Naive thymus-derived CD4-positive, alpha-beta T cell (primary cell): ENCODE measurements around the gene UBN1. TPM values are rescaled to one million over a fixed set of nuclear protein-coding genes. Genes with fewer than 3 reads are reported as not detected.
A peak's percentile ranks its signal among the peaks of the same experiment; 100 is the strongest.

Experiments
- ATAC-seq: fragments of 150-1000 bp; cut with Tn5 transposase; 2 replicates; pipeline ENCODE4 v1.10.0; 2021; ENCODE audit warnings: mild to moderate bottlenecking, moderate library complexity
- CTCF ChIA-PET: fragments of 350-600 bp; sonication (Branson Sonifier 250); formaldehyde crosslinking; loops from one replicate; lab custom pipeline; 2021; ENCODE audit warnings: antibody characterized with exemption; lab: Charles Lee
- POLR2A ChIA-PET: fragments of 350-600 bp; sonication (Branson Sonifier 250); formaldehyde crosslinking; loops from one replicate; lab custom pipeline; 2021; ENCODE audit warnings: antibody characterized with exemption, inconsistent platforms; lab: Charles Lee
- DNase-seq, 9 donors: peaks; one replicate each; pipeline versions ENCODE4 v3.0.0 to v3.0.0-alpha.2; 2020 to 2022; ENCODE audit warnings: mixed read lengths in 1 of 9
- H3K27ac ChIP-seq: one replicate; pipeline ENCODE4 v1.7.0; 2013; ENCODE audit warnings: mild to moderate bottlenecking, low read depth, low read length, moderate library complexity
- H3K27me3 ChIP-seq, 2 donors: one replicate each; pipeline ENCODE4 v1.7.0; 2013; ENCODE audit warnings: low read length in 2 of 2, mild to moderate bottlenecking in 2 of 2, moderate library complexity in 2 of 2; ENCODE audit not compliant: control insufficient read depth in 2 of 2, insufficient read depth in 2 of 2
- H3K36me3 ChIP-seq, 3 experiments: 1 replicate in 2 of 3; 2 replicates in 1 of 3; pipeline ENCODE4 v1.7.0; 2013; ENCODE audit warnings: low read length in 3 of 3, mild to moderate bottlenecking in 3 of 3, moderate library complexity in 1 of 3; ENCODE audit not compliant: insufficient read depth in 3 of 3, control insufficient read depth in 2 of 3
- H3K4me1 ChIP-seq, 2 donors: one replicate each; pipeline ENCODE4 v1.7.0; 2013; ENCODE audit warnings: low read length in 2 of 2, mild to moderate bottlenecking in 2 of 2, moderate library complexity in 1 of 2; ENCODE audit not compliant: control insufficient read depth in 2 of 2, insufficient read depth in 2 of 2
- H3K4me3 ChIP-seq: 2 replicates; pipeline ENCODE4 v1.7.0; 2013; ENCODE audit warnings: mild to moderate bottlenecking, low read length
- H3K9me3 ChIP-seq, 3 experiments: 1 replicate in 2 of 3; 2 replicates in 1 of 3; pipeline ENCODE4 v1.7.0; 2013; ENCODE audit warnings: low read length in 3 of 3; ENCODE audit not compliant: control insufficient read depth in 2 of 3
- H3K27ac Mint-ChIP-seq, 9 donors: one replicate each; pipeline ENCODE4 v1.8.0; 2020 to 2022; ENCODE audit warnings: mixed read lengths in 9 of 9, mild to moderate bottlenecking in 8 of 9, moderate library complexity in 5 of 9, inconsistent platforms in 2 of 9
- H3K27me3 Mint-ChIP-seq, 5 donors: one replicate each; pipeline ENCODE4 v1.8.0; 2021 to 2022; ENCODE audit warnings: mixed read lengths in 5 of 5, mild to moderate bottlenecking in 1 of 5
- H3K36me3 Mint-ChIP-seq, 5 donors: one replicate each; pipeline ENCODE4 v1.8.0; 2020 to 2022; ENCODE audit warnings: mixed read lengths in 5 of 5, mild to moderate bottlenecking in 3 of 5, inconsistent platforms in 1 of 5
- H3K4me1 Mint-ChIP-seq, 7 donors: one replicate each; pipeline ENCODE4 v1.8.0; 2020 to 2022; ENCODE audit warnings: mixed read lengths in 7 of 7, mild to moderate bottlenecking in 3 of 7, inconsistent platforms in 1 of 7
- H3K4me3 Mint-ChIP-seq, 10 donors: one replicate each; pipeline ENCODE4 v1.8.0; 2020 to 2022; ENCODE audit warnings: mild to moderate bottlenecking in 10 of 10, mixed read lengths in 10 of 10, moderate library complexity in 6 of 10, inconsistent platforms in 2 of 10
- H3K9me3 Mint-ChIP-seq, 11 donors: one replicate each; pipeline ENCODE4 v1.8.0; 2020 to 2022; ENCODE audit warnings: mixed read lengths in 11 of 11, mild to moderate bottlenecking in 4 of 11, inconsistent platforms in 1 of 11, moderate library complexity in 1 of 11
- intact Hi-C, 2 donors: fragments of 100-400 bp; cut with micrococcal nuclease; formaldehyde crosslinking; loops; one replicate each; pipeline ENCODE4 v1.15.1; 2023
- polyA plus RNA-seq, 2 donors: library from polyadenylated mRNA; unstranded; fragments of 300-500 nt; fragmentation: Illumina TruSeq; gene quantifications; one replicate each; pipeline ENCODE4 v1.2.3, GENCODE V29; 2021
- total RNA-seq, 6 experiments: library from RNA in 5 of 6; stranded (reverse) in 5 of 6; gene quantifications; 1 replicate in 5 of 6; 2 replicates in 1 of 6; pipeline ENCODE4 v1.2.3 and lab custom pipeline; 2021 to 2026

UBN1 gene
- total and polyA plus RNA-seq, 7 experiments from 2014 or later = 11.0 to 58.7 (median 40.0) TPM

DNA sequence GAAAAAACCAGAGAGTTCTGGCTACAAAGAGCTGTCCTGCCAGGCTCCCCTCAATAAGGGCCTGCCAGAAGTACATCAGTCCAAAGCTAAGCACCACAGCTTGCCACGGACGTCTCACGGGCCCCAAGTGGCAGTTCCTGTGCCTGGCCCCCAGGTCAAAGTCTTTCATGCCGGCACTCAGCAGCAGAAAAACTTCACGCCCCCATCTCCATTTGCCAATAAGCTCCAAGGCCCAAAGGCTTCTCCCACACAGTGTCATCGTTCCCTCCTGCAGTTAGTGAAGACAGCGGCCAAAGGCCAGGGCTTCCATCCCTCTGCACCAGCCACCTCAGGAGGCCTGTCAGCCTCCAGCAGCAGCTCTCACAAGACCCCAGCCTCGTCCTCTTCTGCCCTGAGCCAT, 27.4 kb downstream of the UBN1 start:
- no peaks in the 10 kb centered on the region for H3K4me1 ChIP-seq
- H3K4me3 Mint-ChIP-seq = no peak overlapping the region
- H3K27ac ChIP-seq = no peak overlapping the region
- ATAC-seq = no peak
- no peaks in the 10 kb centered on the region for H3K27me3 ChIP-seq
- H3K36me3 ChIP-seq = peaks cover 8 to 89% (median 18%) of the 10 kb centered on the region in 3 experiments
- no peak overlapping the region for H3K4me3 ChIP-seq
- CTCF ChIA-PET = no interaction called here
- peak overlapping the region in 1 of 9 donors; percentile 42 for H3K27ac Mint-ChIP-seq
- H3K36me3 Mint-ChIP-seq = peaks cover 15 to 57% (median 28%) of the 10 kb centered on the region in 5 donors
- no peaks in the 10 kb centered on the region for H3K9me3 ChIP-seq
- H3K4me1 Mint-ChIP-seq = peaks cover 0 to 8% (median 4%) of the 10 kb centered on the region in 7 donors
- no peaks in the 10 kb centered on the region for H3K27me3 Mint-ChIP-seq
- intact Hi-C loops = no loop called here
- DNase-seq = no peak
- no peaks in the 10 kb centered on the region for H3K9me3 Mint-ChIP-seq
- POLR2A ChIA-PET = no interaction called here

DNA sequence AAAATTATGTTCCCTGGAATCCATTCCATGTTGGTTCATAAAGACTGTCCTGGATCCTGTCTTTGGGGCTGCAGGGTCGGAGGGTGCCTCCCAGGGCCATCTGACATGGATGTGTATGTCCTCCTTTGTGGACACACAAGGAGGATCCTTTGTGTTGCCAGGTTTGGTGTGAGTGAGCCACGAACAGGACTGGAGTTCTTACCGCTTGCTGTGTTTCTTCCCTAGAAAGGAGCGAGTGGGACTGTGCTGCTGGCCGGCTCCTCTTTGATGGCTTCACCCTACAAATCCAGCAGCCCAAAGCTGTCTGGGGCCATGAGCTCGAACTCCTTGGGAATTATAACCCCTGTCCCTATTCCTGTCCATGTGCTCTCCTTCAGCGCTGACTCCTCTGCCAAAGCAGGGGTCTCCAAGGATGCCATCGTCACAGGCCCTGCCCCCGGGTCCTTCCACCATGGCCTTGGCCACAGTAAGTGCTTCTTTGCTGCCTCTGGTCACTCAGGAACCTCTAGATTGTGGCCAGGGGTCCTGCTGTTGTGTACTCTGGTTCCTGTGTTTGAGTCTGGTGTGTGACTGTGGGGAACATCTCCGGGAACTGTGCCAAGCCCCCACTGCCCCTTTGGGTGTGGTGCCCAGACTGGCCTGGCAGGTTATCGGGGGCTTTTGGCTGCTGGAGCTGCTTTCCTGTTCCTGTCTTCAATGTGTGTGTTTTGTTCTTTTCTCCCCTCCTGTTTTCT, 29.5 kb downstream of the UBN1 start:
- no peaks in the 10 kb centered on the region for H3K27me3 Mint-ChIP-seq

GRCh38 chr16:4877380-4877685, 30.1 kb downstream of the UBN1 start:
- Histone ChIP-seq H3K9me3 (no peaks in the 10 kb centered on the region), H3K4me3 (no peak overlapping the region), H3K27ac (no peak overlapping the region), H3K36me3 (peaks cover 8 to 92% (median 13%) of the 10 kb centered on the region in 3 experiments), H3K27me3 (no peaks in the 10 kb centered on the region), H3K4me1 (no peaks in the 10 kb centered on the region)
- no peaks in the 10 kb centered on the region for H3K27me3 Mint-ChIP-seq
- DNase-seq (no peak), ATAC-seq (no peak)
- H3K9me3 Mint-ChIP-seq = no peaks in the 10 kb centered on the region
- ChIA-PET POLR2A (no interaction called here), CTCF (no interaction called here)
- no peak overlapping the region for H3K4me3 Mint-ChIP-seq
- intact Hi-C loops = no loop called here
- H3K27ac Mint-ChIP-seq = peak overlapping the region in 1 of 9 donors; percentile 36
- peaks cover 6 to 46% (median 24%) of the 10 kb centered on the region in 5 donors for H3K36me3 Mint-ChIP-seq
- peaks cover 0 to 4% (median 0%) of the 10 kb centered on the region in 7 donors for H3K4me1 Mint-ChIP-seq

More for the DNA sequence above, 29.5 kb downstream of the UBN1 start:
- ChIA-PET POLR2A (no interaction called here), CTCF (no interaction called here)
- H3K9me3 Mint-ChIP-seq = no peaks in the 10 kb centered on the region
- Histone ChIP-seq H3K9me3 (no peaks in the 10 kb centered on the region), H3K4me3 (no peak overlapping the region), H3K27ac (no peak overlapping the region), H3K36me3 (peaks cover 8 to 91% (median 13%) of the 10 kb centered on the region in 3 experiments), H3K27me3 (no peaks in the 10 kb centered on the region), H3K4me1 (no peaks in the 10 kb centered on the region)
- H3K27ac Mint-ChIP-seq = peak overlapping the region in 1 of 9 donors; percentile 36
- intact Hi-C loops = no loop called here
- H3K4me3 Mint-ChIP-seq = no peak overlapping the region
- DNase-seq (no peak), ATAC-seq (no peak)
- H3K36me3 Mint-ChIP-seq = peaks cover 10 to 49% (median 24%) of the 10 kb centered on the region in 5 donors
- H3K4me1 Mint-ChIP-seq = peaks cover 0 to 4% (median 0%) of the 10 kb centered on the region in 7 donors

GRCh38 chr16:4879049-4879448, 31.8 kb downstream of the UBN1 start:
- no peak overlapping the region for H3K27ac ChIP-seq
- H3K36me3 Mint-ChIP-seq = peaks cover 11 to 55% (median 28%) of the 10 kb centered on the region in 5 donors
- no peaks in the 10 kb centered on the region for H3K27me3 Mint-ChIP-seq
- ChIA-PET CTCF (no interaction called here), POLR2A (no interaction called here)
- peaks cover 8 to 93% (median 13%) of the 10 kb centered on the region in 3 experiments for H3K36me3 ChIP-seq
- H3K4me3 Mint-ChIP-seq = no peak overlapping the region
- intact Hi-C loops = no loop called here
- H3K4me3 ChIP-seq = no peak overlapping the region
- no peaks in the 10 kb centered on the region for H3K9me3 Mint-ChIP-seq
- no peaks in the 10 kb centered on the region for H3K4me1 ChIP-seq
- H3K4me1 Mint-ChIP-seq = peaks cover 0 to 4% (median 0%) of the 10 kb centered on the region in 7 donors
- peak overlapping the region in 1 of 9 donors; percentile 20 for H3K27ac Mint-ChIP-seq
- H3K9me3 ChIP-seq = no peaks in the 10 kb centered on the region
- no peak for DNase-seq
- H3K27me3 ChIP-seq = no peaks in the 10 kb centered on the region
- ATAC-seq = no peak

- Histone ChIP-seq H3K27me3 (no peaks in the 10 kb centered on the region), H3K36me3 (peaks cover 8 to 93% (median 9%) of the 10 kb centered on the region in 3 experiments), H3K4me3 (no peak overlapping the region), H3K9me3 (no peaks in the 10 kb centered on the region), H3K27ac (no peak overlapping the region), H3K4me1 (no peaks in the 10 kb centered on the region)
- DNase-seq (no peak), ATAC-seq (no peak)
- Mint-ChIP-seq H3K4me3 (no peak overlapping the region), H3K9me3 (peaks cover 0 to 1% (median 0%) of the 10 kb centered on the region in 11 donors), H3K4me1 (peaks cover 0 to 10% (median 0%) of the 10 kb centered on the region in 7 donors), H3K27ac (no peak overlapping the region), H3K36me3 (peaks cover 17 to 60% (median 33%) of the 10 kb centered on the region in 5 donors), H3K27me3 (no peaks in the 10 kb centered on the region)
- POLR2A ChIA-PET = interaction anchor here (0.6 kb wide), 1 partner anchor 481 kb away, joined by 3 read pairs; no protein-coding TSS in a partner anchor
- CTCF ChIA-PET = no interaction called here
- intact Hi-C loops = no loop called here
Observed at GRCh38 chr16:4880006-4880580, 32.8 kb downstream of the UBN1 start.

DNA sequence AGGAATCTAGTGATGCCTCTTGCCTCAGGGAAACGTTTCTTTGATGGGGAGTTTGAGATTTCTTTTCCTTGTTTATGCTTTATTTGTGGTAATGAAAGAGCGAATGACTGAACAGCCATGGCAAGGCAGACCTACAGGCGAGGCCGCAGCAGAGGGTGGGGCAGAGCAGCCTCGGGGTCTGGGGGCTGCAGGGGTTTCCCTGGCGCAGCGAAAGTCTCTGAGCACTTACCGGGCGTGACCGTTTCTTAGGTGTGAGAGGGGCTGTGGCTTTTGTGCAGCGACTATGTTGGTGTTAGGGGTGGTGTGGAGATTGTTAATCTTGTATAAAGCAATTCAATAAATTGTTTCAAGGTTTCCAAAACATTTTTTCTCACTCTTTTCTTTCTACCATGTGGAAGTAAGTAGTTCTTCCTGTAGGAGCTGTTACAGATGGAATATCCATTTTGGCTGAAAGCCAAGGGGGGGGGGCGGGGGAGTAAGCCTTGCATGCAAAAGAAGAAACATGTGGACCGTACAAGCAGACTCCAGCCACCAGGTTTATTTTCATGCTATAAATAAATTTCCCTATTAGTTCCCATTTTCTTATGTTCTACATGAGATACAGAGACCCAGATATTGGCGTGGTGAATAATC, 34.8 kb downstream of the UBN1 start:
- peaks cover 0 to 1% (median 0%) of the 10 kb centered on the region in 11 donors for H3K9me3 Mint-ChIP-seq
- H3K4me1 ChIP-seq = no peaks in the 10 kb centered on the region
- intact Hi-C loops = no loop called here
- peaks cover 0 to 11% (median 0%) of the 10 kb centered on the region in 7 donors for H3K4me1 Mint-ChIP-seq
- no peak for ATAC-seq
- ChIA-PET CTCF (no interaction called here), POLR2A (no interaction called here)
- H3K27me3 ChIP-seq = no peaks in the 10 kb centered on the region
- H3K36me3 ChIP-seq = peaks cover 8 to 93% (median 9%) of the 10 kb centered on the region in 3 experiments
- peaks cover 23 to 53% (median 34%) of the 10 kb centered on the region in 5 donors for H3K36me3 Mint-ChIP-seq
- no peak overlapping the region for H3K4me3 Mint-ChIP-seq
- H3K27me3 Mint-ChIP-seq = no peaks in the 10 kb centered on the region
- H3K4me3 ChIP-seq = no peak overlapping the region
- no peaks in the 10 kb centered on the region for H3K9me3 ChIP-seq
- H3K27ac ChIP-seq = no peak overlapping the region
- no peak overlapping the region for H3K27ac Mint-ChIP-seq
- no peak for DNase-seq
